Sigmoid colon (tissue), 7 donors: ENCODE results near the gene GHSR. TPM values are rescaled to one million over a fixed set of nuclear protein-coding genes. Genes with fewer than 3 reads are reported as not detected.

Experiments
- DNase-seq: peaks from one replicate; pipeline ENCODE4 v3.0.0-alpha.2; 2019
- H3K27ac ChIP-seq, 4 donors: fragments of 200-600 bp; sonication (generic); one replicate each; pipeline ENCODE4 v1.5.1; 2016 to 2019; ENCODE audit warnings: mild to moderate bottlenecking in 1 of 4
- H3K27me3 ChIP-seq, 3 donors: fragments of 200-600 bp; sonication (generic); one replicate each; pipeline ENCODE4 v1.5.1; 2019; ENCODE audit warnings: mild to moderate bottlenecking in 1 of 3
- H3K36me3 ChIP-seq, 4 donors: fragments of 200-600 bp; sonication (generic); one replicate each; pipeline ENCODE4 v1.5.1; 2016 to 2019
- H3K4me1 ChIP-seq, 4 donors: fragments of 200-600 bp; sonication (generic); one replicate each; pipeline ENCODE4 v1.5.1; 2017 to 2019
- H3K4me3 ChIP-seq, 4 donors: fragments of 200-600 bp; sonication (generic); one replicate each; pipeline ENCODE4 v1.5.1; 2017 to 2019; ENCODE audit warnings: mild to moderate bottlenecking in 2 of 4, moderate library complexity in 1 of 4
- H3K9me3 ChIP-seq, 4 donors: fragments of 200-600 bp in 3 of 4; sonication (generic) in 3 of 4; one replicate each; pipeline versions ENCODE4 v1.5.1 to v1.6.1; 2013 to 2019
- EP300 ChIP-seq, 4 donors: sonication (generic); formaldehyde crosslinking; IDR thresholded peaks; one replicate each; pipeline ENCODE4 v1.6.1; 2017; ENCODE audit warnings: antibody characterized with exemption in 4 of 4
- POLR2A ChIP-seq, 2 donors: fragments of 450-650 bp; IDR thresholded peaks; one replicate each; pipeline ENCODE4 v1.6.1; 2016; ENCODE audit warnings: antibody characterized with exemption in 2 of 2, mild to moderate bottlenecking in 2 of 2, moderate library complexity in 2 of 2
- POLR2AphosphoS5 ChIP-seq, 4 donors: sonication (generic); formaldehyde crosslinking; IDR thresholded peaks; one replicate each; pipeline ENCODE4 v1.6.1; 2017; ENCODE audit warnings: antibody characterized with exemption in 4 of 4
- WGBS, 2 donors: extraction: QIAGEN DNeasy Blood & Tissue Kit; methylation state at CpG; one replicate each; pipeline ENCODE4 v1.1.7; 2013; 5-methylcytosine and 5-hydroxymethylcytosine counted together
- intact Hi-C: fragments of 100-400 bp; cut with DNase I; formaldehyde crosslinking; loops from one replicate; pipeline ENCODE4 v1.15.1; 2023
- polyA plus RNA-seq, 3 donors: library from polyadenylated mRNA; stranded (reverse); fragments of 200-250 nt; gene quantifications; one replicate each; pipeline ENCODE4 v1.2.3, GENCODE V29; 2013
- total RNA-seq, 4 donors: library from RNA; depleted of rRNA; stranded (reverse); fragments of >200 nt; gene quantifications; one replicate each; pipeline ENCODE4 v1.1.0, GENCODE V29; 2016
- TF ChIP-seq, protein P1 (sequence below), 4 experiments: fragments of 450-650 bp in 3 of 4; fragments of 200-600 bp in 1 of 4; IDR thresholded peaks; one replicate each; pipeline ENCODE4 v1.5.1; 2016 to 2019; ENCODE audit warnings: antibody characterized with exemption in 4 of 4, mild to moderate bottlenecking in 3 of 4, moderate library complexity in 2 of 4
- donor health status: healthy with polysubstance abuse.
- donor health status: Bipolar disorder and iron deficiency.
- donor health status: healthy.

GHSR gene
- total and polyA plus RNA-seq, 7 donors, result 0.55 to 0.99 TPM; not detected in 5

GRCh38 chr3:172471903-172472302 is 23.6 kb upstream of the GHSR start:
- Histone ChIP-seq H3K36me3 (no peaks in the 10 kb centered on the region), H3K4me3 (no peak overlapping the region), H3K27ac (no peak overlapping the region), H3K9me3 (peaks cover 0 to 5% (median 0%) of the 10 kb centered on the region in 4 donors), H3K4me1 (no peaks in the 10 kb centered on the region), H3K27me3 (no peaks in the 10 kb centered on the region)
- intact Hi-C loops, result loop anchor here (10.0 kb wide), 1 partner anchor 827 kb away; no protein-coding TSS in a partner anchor
- 79 to 81% methylated on average over 1 of the region's 1 CpG for WGBS, 2 donors
- DNase-seq, result no peak
- no peak for TF ChIP-seq EP300 (IDR thresholded peaks at IDR 0.05)
- TF ChIP-seq, protein P1, sequence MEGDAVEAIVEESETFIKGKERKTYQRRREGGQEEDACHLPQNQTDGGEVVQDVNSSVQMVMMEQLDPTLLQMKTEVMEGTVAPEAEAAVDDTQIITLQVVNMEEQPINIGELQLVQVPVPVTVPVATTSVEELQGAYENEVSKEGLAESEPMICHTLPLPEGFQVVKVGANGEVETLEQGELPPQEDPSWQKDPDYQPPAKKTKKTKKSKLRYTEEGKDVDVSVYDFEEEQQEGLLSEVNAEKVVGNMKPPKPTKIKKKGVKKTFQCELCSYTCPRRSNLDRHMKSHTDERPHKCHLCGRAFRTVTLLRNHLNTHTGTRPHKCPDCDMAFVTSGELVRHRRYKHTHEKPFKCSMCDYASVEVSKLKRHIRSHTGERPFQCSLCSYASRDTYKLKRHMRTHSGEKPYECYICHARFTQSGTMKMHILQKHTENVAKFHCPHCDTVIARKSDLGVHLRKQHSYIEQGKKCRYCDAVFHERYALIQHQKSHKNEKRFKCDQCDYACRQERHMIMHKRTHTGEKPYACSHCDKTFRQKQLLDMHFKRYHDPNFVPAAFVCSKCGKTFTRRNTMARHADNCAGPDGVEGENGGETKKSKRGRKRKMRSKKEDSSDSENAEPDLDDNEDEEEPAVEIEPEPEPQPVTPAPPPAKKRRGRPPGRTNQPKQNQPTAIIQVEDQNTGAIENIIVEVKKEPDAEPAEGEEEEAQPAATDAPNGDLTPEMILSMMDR (IDR thresholded peaks at IDR 0.05), result no peak

DNA sequence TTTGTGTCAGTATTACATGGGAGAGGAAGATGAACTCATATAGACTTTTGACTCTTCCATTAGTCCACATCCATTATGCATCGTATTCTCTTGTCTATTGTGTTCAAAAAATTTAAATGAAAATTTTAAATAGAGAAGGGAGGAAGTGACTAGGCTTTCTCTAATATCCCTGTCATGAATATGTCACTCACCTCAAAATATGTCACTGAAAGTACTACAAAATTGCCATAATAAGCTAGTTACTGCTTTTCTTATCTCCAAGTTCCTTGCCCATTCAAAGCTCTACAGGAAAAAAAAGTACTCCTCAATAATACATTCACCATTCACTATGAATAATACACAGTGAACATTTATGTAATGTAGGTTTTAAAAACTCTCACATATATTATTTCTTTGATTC is 22.3 kb upstream of the GHSR start:
- peaks cover 0 to 5% (median 0%) of the 10 kb centered on the region in 4 donors for H3K9me3 ChIP-seq
- intact Hi-C loops, result loop anchor here (10.0 kb wide), 1 partner anchor 826 kb away; no protein-coding TSS in a partner anchor
- no peak for DNase-seq
- H3K4me1 ChIP-seq, result no peaks in the 10 kb centered on the region
- no peak overlapping the region for H3K4me3 ChIP-seq
- no peaks in the 10 kb centered on the region for H3K36me3 ChIP-seq
- WGBS, 2 donors, result 93 to 96% methylated on average over 1 of the region's 1 CpG
- no peak overlapping the region for H3K27ac ChIP-seq
- no peaks in the 10 kb centered on the region for H3K27me3 ChIP-seq
- TF ChIP-seq, protein P1 (IDR thresholded peaks at IDR 0.05), result no peak
- TF ChIP-seq POLR2AphosphoS5 (IDR thresholded peaks at IDR 0.05) (no peak), POLR2A (IDR thresholded peaks at IDR 0.05) (no peak), EP300 (IDR thresholded peaks at IDR 0.05) (no peak)

DNA sequence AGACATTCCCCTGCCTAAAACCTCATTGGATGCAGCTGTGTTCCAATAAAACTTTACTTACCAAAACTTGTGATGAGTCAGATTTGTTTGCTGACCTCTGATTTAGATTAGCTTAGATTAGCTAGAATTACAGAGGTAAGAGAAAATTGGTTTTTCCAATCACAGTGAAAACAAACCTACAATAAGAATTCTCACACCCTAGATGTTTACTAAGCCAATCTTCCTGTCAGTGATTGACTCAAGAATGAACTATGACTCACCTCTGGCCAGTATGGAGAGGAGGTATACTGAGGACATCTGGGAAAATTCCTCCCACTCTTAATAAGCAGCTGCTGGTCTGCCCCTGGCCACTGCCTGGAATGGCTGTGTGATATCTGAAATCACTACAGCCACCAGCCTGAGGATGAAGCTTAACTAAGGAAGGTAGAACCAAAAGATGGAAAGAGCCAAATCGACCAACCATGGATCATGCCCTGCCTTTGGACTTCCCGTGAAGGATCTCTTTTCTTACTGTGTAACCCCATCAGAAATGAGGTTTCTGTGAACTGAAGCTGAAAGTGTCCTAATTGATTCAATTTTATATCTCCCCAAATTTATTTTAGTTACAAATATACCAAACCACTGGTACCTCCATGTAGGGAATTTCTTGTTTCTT is 19.0 kb upstream of the GHSR start:
- H3K27me3 ChIP-seq, result no peaks in the 10 kb centered on the region
- no peak overlapping the region for H3K27ac ChIP-seq
- H3K4me1 ChIP-seq, result no peaks in the 10 kb centered on the region
- WGBS, 2 donors, result 87 to 88% methylated on average over 2 of the region's 2 CpGs
- H3K36me3 ChIP-seq, result no peaks in the 10 kb centered on the region
- no peak for DNase-seq
- H3K4me3 ChIP-seq, result no peak overlapping the region
- intact Hi-C loops, result no loop called here
- no peak for TF ChIP-seq EP300 (IDR thresholded peaks at IDR 0.05)
- TF ChIP-seq POLR2A (IDR thresholded peaks at IDR 0.05), result no peak
- no peak for TF ChIP-seq POLR2AphosphoS5 (IDR thresholded peaks at IDR 0.05)
- TF ChIP-seq, protein P1 (IDR thresholded peaks at IDR 0.05), result no peak
- H3K9me3 ChIP-seq, result peaks cover 0 to 5% (median 0%) of the 10 kb centered on the region in 4 donors

- 83 to 85% methylated on average over 4 of the region's 4 CpGs for WGBS, 2 donors
- intact Hi-C loops, result no loop called here
- Histone ChIP-seq H3K27ac (no peak overlapping the region), H3K27me3 (no peaks in the 10 kb centered on the region), H3K9me3 (no peaks in the 10 kb centered on the region), H3K4me3 (no peak overlapping the region), H3K36me3 (no peaks in the 10 kb centered on the region), H3K4me1 (no peaks in the 10 kb centered on the region)
- DNase-seq, result no peak
- TF ChIP-seq, protein P1 (IDR thresholded peaks at IDR 0.05), result no peak
- TF ChIP-seq EP300 (IDR thresholded peaks at IDR 0.05) (no peak), POLR2A (IDR thresholded peaks at IDR 0.05) (no peak), POLR2AphosphoS5 (IDR thresholded peaks at IDR 0.05) (no peak)
These were observed 18.4 kb upstream of the GHSR start for GRCh38 chr3:172466553-172467130.
